ENCODE measurements around the gene CBLN3.

- no peak for TF ChIP-seq EZH2 (IDR thresholded peaks at IDR 0.05; ENCODE audit: insufficient read depth, poor library complexity, severe bottlenecking)
- TF ChIP-seq EZH2phosphoT487 (IDR thresholded peaks at IDR 0.05; ENCODE audit: insufficient read depth, low read depth) = no peak
Observed at GRCh38 chr14:24435998-24436354, 6.5 kb upstream of the CBLN3 start.

Measured in GM23248 (cell line).